Muscle of leg (tissue), 11 donors: Measurements from ENCODE around the gene ARHGAP26. TPM values are rescaled to one million over a fixed set of nuclear protein-coding genes. Genes with fewer than 3 reads are reported as not detected.
"Not testable (repeated sequence)": the region's sequence is repeated elsewhere in the genome, so short reads cannot be mapped to it uniquely, and the experiment has no call there.

Source experiments
- DNase-seq: peaks from one replicate; pipeline ENCODE4 v3.0.0; 2013
- H3K27ac ChIP-seq: one replicate; pipeline ENCODE4 v1.5.1; 2013; ENCODE audit warnings: mild to moderate bottlenecking, low read length, control low read depth
- H3K27me3 ChIP-seq: one replicate; pipeline ENCODE4 v1.6.1; 2013; ENCODE audit warnings: low read length; ENCODE audit not compliant: control insufficient read depth, insufficient read depth
- H3K36me3 ChIP-seq: one replicate; pipeline ENCODE4 v1.6.1; 2013; ENCODE audit warnings: low read length; ENCODE audit not compliant: control insufficient read depth, insufficient read depth
- H3K4me1 ChIP-seq: one replicate; pipeline ENCODE4 v1.6.1; 2013; ENCODE audit warnings: low read length; ENCODE audit not compliant: control insufficient read depth, insufficient read depth
- H3K4me3 ChIP-seq: one replicate; pipeline ENCODE4 v1.5.1; 2013; ENCODE audit warnings: low read length, control low read depth
- H3K9me3 ChIP-seq: replicated peaks from 2 replicates; pipeline ENCODE4 v1.6.1; 2013; ENCODE audit warnings: low read depth, low read length; ENCODE audit not compliant: control insufficient read depth
- WGBS: methylation state at CpG from one replicate; pipeline ENCODE4 v1.1.5; 2013; ENCODE audit warnings: missing lambda C conversion rate; ENCODE audit not compliant: insufficient coverage; 5-methylcytosine and 5-hydroxymethylcytosine counted together
- polyA plus RNA-seq, 8 donors: library from polyadenylated mRNA; unstranded; fragments of 120-200 nt; gene quantifications; one replicate each; pipeline versions ENCODE4 v1.2.1 to v1.2.3, GENCODE V29; 2013; ENCODE audit warnings: inconsistent platforms in 1 of 8, low replicate concordance in 1 of 8; ENCODE audit not compliant: insufficient read length in 8 of 8, insufficient read depth in 1 of 8
- total RNA-seq: library from RNA; stranded (reverse); fragments of 120-200 nt; gene quantifications from one replicate; pipeline ENCODE4 v1.2.4, GENCODE V29; 2013

Gene ARHGAP26
- total and polyA plus RNA-seq, 9 donors, result 10.4 to 17.1 (median 13.2) TPM

GRCh38 chr5:143194713-143195112 is 424.5 kb downstream of the ARHGAP26 start:
- no peak overlapping the region for H3K4me3 ChIP-seq
- WGBS, result no CpG with 5 or more reads among the region's 5 CpGs
- H3K36me3 ChIP-seq, result no peaks in the 10 kb centered on the region
- no peaks in the 10 kb centered on the region for H3K27me3 ChIP-seq
- H3K9me3 ChIP-seq, result peaks cover 15% of the 10 kb centered on the region
- peaks cover 15% of the 10 kb centered on the region for H3K4me1 ChIP-seq
- no peak overlapping the region for H3K27ac ChIP-seq
- DNase-seq, result peak; percentile 83

GRCh38 chr5:143195491-143195890 is 425.3 kb downstream of the ARHGAP26 start:
- WGBS, result no CpG with 5 or more reads among the region's 2 CpGs
- Histone ChIP-seq H3K4me3 (no peak overlapping the region), H3K27ac (no peak overlapping the region), H3K9me3 (peaks cover 10% of the 10 kb centered on the region), H3K36me3 (no peaks in the 10 kb centered on the region), H3K4me1 (peaks cover 16% of the 10 kb centered on the region), H3K27me3 (no peaks in the 10 kb centered on the region)
- DNase-seq, result no peak

- whole genome bisulfite sequencing, result 100% methylated on average over 3 of the region's 3 CpGs
- Histone ChIP-seq H3K4me1 (peaks cover 16% of the 10 kb centered on the region), H3K27me3 (no peaks in the 10 kb centered on the region), H3K9me3 (peaks cover 6% of the 10 kb centered on the region), H3K4me3 (no peak overlapping the region), H3K36me3 (no peaks in the 10 kb centered on the region), H3K27ac (no peak overlapping the region)
- no peak for DNase-seq
These were observed 426.6 kb downstream of the ARHGAP26 start for GRCh38 chr5:143196601-143197259.

- no peak overlapping the region for H3K27ac ChIP-seq
- no peaks in the 10 kb centered on the region for H3K36me3 ChIP-seq
- H3K27me3 ChIP-seq, result no peaks in the 10 kb centered on the region
- H3K4me3 ChIP-seq, result no peak overlapping the region
- no peak for DNase-seq
- peaks cover 14% of the 10 kb centered on the region for H3K4me1 ChIP-seq
- H3K9me3 ChIP-seq, result peaks cover 6% of the 10 kb centered on the region
These were observed 427.1 kb downstream of the ARHGAP26 start for GRCh38 chr5:143197260-143197656.

GRCh38 chr5:143198332-143198731 is 428.2 kb downstream of the ARHGAP26 start:
- no CpG with 5 or more reads among the region's 4 CpGs for WGBS
- DNase-seq, result no peak
- Histone ChIP-seq H3K27me3 (no peaks in the 10 kb centered on the region), H3K9me3 (peaks cover 8% of the 10 kb centered on the region), H3K36me3 (no peaks in the 10 kb centered on the region), H3K4me1 (peaks cover 12% of the 10 kb centered on the region), H3K4me3 (no peak overlapping the region), H3K27ac (no peak overlapping the region)

- peaks cover 12% of the 10 kb centered on the region for H3K4me1 ChIP-seq
- no peaks in the 10 kb centered on the region for H3K36me3 ChIP-seq
- no peak for DNase-seq
- WGBS, result 40% methylated on average over 1 of the region's 1 CpG
- H3K27ac ChIP-seq, result peak overlapping the region; percentile 17
- H3K27me3 ChIP-seq, result no peaks in the 10 kb centered on the region
- peaks cover 8% of the 10 kb centered on the region for H3K9me3 ChIP-seq
- no peak overlapping the region for H3K4me3 ChIP-seq
These were observed 429.0 kb downstream of the ARHGAP26 start for GRCh38 chr5:143199161-143199560.

GRCh38 chr5:143199843-143200242 is 429.7 kb downstream of the ARHGAP26 start:
- no peak overlapping the region for H3K4me3 ChIP-seq
- H3K9me3 ChIP-seq, result peaks cover 8% of the 10 kb centered on the region
- DNase-seq, result no peak
- H3K27ac ChIP-seq, result no peak overlapping the region
- no peaks in the 10 kb centered on the region for H3K36me3 ChIP-seq
- WGBS, result 81% methylated on average over 2 of the region's 2 CpGs
- H3K4me1 ChIP-seq, result peaks cover 14% of the 10 kb centered on the region
- H3K27me3 ChIP-seq, result no peaks in the 10 kb centered on the region

- Histone ChIP-seq H3K27ac (no peak overlapping the region), H3K9me3 (peaks cover 8% of the 10 kb centered on the region), H3K36me3 (no peaks in the 10 kb centered on the region), H3K4me3 (no peak overlapping the region), H3K4me1 (peaks cover 11% of the 10 kb centered on the region), H3K27me3 (no peaks in the 10 kb centered on the region)
- 67% methylated on average over 1 of the region's 1 CpG for WGBS
- no peak for DNase-seq
These were observed 430.7 kb downstream of the ARHGAP26 start for GRCh38 chr5:143200781-143201398.

- WGBS, result no CpG with 5 or more reads among the region's 3 CpGs
- no peak for DNase-seq
- no peak overlapping the region for H3K27ac ChIP-seq
- H3K4me3 ChIP-seq, result no peak overlapping the region
- H3K27me3 ChIP-seq, result no peaks in the 10 kb centered on the region
- H3K36me3 ChIP-seq, result no peaks in the 10 kb centered on the region
- peaks cover 8% of the 10 kb centered on the region for H3K9me3 ChIP-seq
- H3K4me1 ChIP-seq, result peaks cover 11% of the 10 kb centered on the region
These were observed 431.4 kb downstream of the ARHGAP26 start for GRCh38 chr5:143201589-143201988.

GRCh38 chr5:143203301-143203956 is 433.3 kb downstream of the ARHGAP26 start:
- not testable (repeated sequence) for H3K27me3 ChIP-seq, H3K36me3 ChIP-seq, H3K9me3 ChIP-seq, DNase-seq, H3K4me3 ChIP-seq, H3K27ac ChIP-seq
- WGBS, result no CpG with 5 or more reads among the region's 4 CpGs
- H3K4me1 ChIP-seq, result peaks cover 19% of the 10 kb centered on the region
